ENCODE measurements around the gene HSFX2.
"Not testable (repeated sequence)": the region's sequence is repeated elsewhere in the genome, so short reads cannot be mapped to it uniquely, and the experiment has no call there.

- not testable (repeated sequence) for TF ChIP-seq SRF (IDR thresholded peaks at IDR 0.05; ENCODE audit: low read depth); EZH2 (IDR thresholded peaks at IDR 0.05); CTCF (IDR thresholded peaks at IDR 0.05 in 2 of 3, conservative IDR thresholded peaks at IDR 0.05 in 1 of 3; ENCODE audit: borderline replicate concordance in 1 of 3, insufficient read depth in 1 of 3, low read depth in 2 of 3, low read length in 2 of 3); EZH2phosphoT487 (IDR thresholded peaks at IDR 0.05; ENCODE audit: borderline replicate concordance); CEBPB (IDR thresholded peaks at IDR 0.05; ENCODE audit: low read depth); SIN3A (IDR thresholded peaks at IDR 0.05; ENCODE audit: low read depth); TCF7L2 (IDR thresholded peaks at IDR 0.05; ENCODE audit: borderline replicate concordance, extremely low read depth, insufficient read depth, insufficient read length); RAD21 (IDR thresholded peaks at IDR 0.05; ENCODE audit: low read depth); EGR1 (IDR thresholded peaks at IDR 0.05; ENCODE audit: low read depth)
- TF ChIP-seq, protein P1, sequence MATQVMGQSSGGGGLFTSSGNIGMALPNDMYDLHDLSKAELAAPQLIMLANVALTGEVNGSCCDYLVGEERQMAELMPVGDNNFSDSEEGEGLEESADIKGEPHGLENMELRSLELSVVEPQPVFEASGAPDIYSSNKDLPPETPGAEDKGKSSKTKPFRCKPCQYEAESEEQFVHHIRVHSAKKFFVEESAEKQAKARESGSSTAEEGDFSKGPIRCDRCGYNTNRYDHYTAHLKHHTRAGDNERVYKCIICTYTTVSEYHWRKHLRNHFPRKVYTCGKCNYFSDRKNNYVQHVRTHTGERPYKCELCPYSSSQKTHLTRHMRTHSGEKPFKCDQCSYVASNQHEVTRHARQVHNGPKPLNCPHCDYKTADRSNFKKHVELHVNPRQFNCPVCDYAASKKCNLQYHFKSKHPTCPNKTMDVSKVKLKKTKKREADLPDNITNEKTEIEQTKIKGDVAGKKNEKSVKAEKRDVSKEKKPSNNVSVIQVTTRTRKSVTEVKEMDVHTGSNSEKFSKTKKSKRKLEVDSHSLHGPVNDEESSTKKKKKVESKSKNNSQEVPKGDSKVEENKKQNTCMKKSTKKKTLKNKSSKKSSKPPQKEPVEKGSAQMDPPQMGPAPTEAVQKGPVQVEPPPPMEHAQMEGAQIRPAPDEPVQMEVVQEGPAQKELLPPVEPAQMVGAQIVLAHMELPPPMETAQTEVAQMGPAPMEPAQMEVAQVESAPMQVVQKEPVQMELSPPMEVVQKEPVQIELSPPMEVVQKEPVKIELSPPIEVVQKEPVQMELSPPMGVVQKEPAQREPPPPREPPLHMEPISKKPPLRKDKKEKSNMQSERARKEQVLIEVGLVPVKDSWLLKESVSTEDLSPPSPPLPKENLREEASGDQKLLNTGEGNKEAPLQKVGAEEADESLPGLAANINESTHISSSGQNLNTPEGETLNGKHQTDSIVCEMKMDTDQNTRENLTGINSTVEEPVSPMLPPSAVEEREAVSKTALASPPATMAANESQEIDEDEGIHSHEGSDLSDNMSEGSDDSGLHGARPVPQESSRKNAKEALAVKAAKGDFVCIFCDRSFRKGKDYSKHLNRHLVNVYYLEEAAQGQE (IDR thresholded peaks at IDR 0.05; ENCODE audit: low read depth): not testable (repeated sequence)
These were observed 39.9 kb downstream of the HSFX2 start for GRCh38 chrX:149555251-149555650.
